ENCODE data around the gene ANKRD7.
"Not testable (repeated sequence)": the region's sequence is repeated elsewhere in the genome, so short reads cannot be mapped to it uniquely, and the experiment has no call there.

ANKRD7 gene

DNA sequence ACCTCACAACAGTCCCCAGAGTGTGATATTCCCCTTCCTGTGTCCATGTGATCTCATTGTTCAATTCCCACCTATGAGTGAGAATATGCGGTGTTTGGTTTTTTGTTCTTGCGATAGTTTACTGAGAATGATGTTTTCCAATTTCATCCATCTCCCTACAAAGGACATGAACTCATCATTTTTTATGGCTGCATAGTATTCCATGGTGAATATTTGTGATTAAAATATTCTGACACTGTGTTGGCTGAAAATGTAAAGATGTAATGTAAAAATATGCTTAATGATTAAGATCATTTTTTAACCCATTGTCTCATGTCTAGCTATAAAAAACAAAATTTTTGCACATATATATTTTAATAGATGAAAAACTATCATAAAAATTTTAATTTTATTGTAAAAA lies 15.8 kb downstream of the ANKRD7 start:
- DNase-seq: not testable (repeated sequence)

DNA sequence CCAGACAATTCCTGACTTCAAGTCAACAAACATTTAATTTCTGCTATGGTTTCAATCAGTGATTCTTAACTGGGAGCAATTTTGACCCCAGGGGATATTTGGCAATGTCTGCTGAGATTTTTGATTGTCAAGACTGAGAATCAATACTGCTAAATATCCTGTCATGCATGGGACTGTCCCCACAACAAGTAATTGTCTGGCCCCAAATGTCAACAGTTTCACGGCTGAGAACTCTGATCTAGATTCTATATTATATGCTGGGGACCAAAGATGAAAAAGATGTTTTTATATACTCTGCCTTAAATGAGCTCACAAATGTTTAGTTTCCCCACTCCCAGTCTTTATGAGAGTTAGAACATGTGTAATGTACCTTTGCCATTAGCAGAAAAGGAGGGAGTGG lies 19.2 kb downstream of the ANKRD7 start:
- DNase-seq: no peak

DNA sequence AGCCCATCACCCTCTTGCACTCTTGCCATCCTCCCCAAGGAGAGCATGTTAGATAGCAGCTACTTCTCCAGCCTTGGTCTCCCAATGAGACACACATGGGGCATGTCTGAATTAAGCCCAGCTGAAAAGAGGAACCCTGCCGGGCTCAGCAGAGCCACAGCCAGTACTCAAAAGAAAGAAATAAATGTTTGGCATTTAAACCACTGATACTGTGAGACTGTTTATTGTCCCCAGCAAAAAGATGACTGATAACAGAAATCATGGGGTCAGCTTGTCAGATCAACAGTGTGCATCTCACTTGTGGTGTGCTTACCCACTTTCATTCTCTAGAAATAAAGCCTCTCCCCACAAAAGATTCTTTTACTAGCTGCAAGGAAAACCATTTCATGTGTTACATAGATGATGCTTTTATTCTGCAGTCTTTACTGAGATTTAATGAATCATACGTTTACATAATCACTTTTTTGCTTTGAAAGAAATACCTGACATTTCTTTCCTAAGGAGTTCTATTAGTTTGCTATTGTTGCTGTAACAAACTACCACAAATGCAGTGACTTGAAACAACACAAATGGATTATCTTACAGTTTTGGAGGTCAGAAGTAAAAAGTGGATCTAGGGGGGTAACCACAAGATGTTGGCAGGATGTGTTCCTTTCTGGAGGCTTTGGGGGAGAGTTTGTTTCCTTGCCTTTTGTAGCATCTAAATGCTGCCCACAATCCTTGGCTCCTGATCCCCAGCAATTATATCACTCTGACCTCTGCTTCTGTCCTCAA lies 20.9 kb downstream of the ANKRD7 start:
- DNase-seq: no peak

DNA sequence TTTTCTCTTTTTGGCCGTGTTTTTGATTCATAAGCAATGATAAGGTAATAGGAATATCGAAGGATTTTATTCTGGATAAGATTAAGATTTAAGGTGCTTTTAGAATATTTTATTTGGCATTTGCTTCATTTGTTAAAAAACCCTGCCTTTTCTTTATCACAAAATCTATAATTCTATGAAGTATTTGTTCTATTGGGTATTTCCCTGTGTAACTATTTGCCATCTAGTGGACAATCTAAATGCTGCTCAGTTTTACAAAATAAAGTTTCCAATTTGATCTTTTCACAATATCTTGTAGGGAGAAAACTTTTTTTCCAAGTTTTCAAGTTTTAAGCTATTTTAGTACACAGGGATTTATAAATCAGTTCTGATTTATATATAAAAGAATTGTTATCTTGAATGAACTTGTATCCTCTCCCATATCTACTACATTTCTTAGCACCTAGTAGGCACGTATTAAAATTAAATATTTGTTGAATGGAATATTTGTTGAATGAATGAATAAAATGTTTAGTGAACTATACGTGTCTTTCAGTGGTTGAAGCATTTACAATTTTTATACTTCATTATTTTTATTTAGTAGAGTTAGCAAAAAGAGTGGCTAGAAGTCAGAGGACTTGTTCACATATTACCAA lies 26.5 kb downstream of the ANKRD7 start:
- DNase-seq: no peak

DNA sequence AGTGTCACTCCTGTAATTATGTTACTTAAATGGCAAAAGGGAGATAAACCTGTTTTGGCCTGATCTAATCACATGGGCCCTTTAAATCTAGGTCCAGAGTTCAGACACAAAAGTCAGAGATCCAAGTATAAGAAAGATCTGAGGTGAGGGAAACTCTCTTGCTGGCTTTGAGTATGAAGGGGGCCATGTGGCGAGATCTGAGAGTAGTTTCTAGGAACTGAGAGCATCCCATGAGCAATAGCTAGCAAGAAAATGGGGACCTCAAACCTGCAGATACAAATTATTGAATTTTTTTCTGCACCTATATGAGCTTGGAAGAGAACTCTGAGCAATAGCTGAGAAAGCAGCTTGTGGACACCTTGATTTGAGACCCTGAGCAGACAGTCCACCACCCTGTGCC lies 27.6 kb downstream of the ANKRD7 start:
- DNase-seq: no peak

DNA sequence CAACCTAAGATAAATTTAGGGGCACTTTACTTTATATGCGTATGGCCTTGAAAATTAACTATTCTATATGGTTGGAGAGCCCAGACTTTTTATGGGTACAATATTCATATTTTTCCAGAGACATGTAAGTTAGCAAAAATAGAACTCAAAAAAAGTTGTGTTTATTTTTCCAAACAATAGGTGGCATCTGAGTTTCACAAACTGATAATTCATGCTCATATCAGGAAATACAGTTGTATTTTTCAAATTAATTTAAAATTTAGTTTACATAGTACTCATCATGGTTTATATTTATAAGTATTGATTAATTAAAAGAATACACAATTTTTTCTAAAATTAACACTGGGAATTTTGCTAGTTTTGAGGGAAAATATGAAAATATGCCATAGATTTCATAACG lies 34.6 kb downstream of the ANKRD7 start:
- DNase-seq: no peak

DNA sequence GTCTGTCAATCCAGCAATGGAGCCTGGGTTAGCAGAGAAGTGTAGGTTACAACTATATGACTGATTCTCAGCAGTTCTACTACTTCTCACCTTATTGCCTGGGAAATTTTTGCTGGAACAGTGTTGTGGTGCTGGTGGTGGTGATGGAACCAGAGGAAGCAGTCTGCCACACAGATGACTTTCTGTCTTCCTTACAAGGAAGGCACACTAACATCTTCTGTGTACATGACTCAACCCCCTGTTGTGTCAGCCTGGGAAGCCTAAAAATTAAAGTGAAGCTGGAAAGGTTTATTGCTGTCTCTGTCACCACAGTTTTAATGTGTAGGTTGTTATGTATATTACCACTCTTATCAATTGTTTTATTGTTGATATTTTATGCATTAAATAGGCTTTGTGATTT lies 40.3 kb downstream of the ANKRD7 start:
- no peak for DNase-seq

DNA sequence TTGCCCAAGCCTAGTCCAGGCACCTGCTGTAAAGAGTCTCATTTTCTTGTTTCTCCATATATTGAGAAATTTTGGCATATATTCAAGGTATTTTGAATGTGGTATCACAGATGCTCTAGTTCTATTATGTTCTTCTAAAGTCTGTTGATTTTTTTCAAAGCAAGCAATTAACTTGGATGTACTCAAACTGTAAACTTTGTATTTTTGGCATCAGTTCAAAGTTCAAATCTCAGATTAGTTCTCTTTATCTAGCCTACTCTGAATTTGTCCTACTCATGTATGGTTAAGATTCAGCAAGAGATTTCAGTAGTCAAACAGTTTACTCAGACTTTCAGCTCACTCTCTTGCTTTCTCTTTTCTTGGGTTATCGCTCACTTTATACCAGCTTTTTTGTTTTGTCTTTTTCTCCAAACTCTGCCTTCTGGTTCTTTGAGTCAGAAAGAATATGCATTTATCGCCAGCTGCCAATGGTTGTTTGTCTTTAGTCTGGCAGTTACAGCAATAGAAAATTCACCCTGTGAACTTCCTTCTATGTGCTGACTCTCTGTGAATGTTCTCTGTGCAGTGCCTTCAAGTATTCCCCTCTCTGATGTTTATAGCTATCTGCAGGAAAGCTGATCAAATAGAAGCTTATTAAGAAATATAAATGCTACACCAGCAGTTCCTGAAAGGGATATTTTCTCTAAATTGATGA lies 56.0 kb downstream of the ANKRD7 start:
- DNase-seq: no peak

DNA sequence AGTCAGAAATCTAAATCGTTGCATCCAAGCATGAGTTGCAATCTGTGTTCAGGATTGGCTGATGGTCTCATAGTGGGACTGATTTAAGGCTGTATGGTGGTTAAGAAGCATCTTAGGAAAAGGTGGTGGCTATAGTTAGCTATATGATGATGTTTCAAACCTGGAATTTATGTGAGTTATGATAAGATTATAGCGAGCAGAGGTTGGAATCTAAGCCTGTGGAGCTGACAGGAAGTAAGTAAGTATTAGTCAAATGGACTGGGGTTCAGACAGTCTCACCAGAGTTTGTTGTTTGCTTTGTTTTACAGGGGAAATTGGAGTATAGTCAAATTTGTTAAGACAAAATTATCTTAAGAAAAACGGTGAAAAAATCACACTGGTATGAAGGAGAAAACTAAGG lies 56.7 kb downstream of the ANKRD7 start:
- DNase-seq: no peak

DNA sequence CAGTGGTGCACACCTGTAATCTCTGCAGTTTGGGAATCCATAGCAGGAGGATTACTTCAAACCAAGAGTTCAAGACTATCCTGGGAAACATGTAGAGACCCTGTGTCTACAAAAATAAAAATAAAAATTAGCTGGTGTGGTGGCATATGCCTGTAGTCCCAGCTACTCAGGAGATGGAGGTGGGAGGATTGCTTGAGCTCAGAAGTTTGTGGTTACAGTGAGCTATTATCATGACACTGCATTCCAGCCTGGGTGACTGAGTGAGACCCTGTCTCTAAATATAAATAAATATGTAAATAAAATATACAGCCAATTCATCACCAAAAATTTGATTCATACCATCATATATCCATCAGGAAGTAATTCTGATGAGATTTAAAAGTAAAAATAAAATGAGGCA lies 60.9 kb downstream of the ANKRD7 start:
- DNase-seq: no peak

DNA sequence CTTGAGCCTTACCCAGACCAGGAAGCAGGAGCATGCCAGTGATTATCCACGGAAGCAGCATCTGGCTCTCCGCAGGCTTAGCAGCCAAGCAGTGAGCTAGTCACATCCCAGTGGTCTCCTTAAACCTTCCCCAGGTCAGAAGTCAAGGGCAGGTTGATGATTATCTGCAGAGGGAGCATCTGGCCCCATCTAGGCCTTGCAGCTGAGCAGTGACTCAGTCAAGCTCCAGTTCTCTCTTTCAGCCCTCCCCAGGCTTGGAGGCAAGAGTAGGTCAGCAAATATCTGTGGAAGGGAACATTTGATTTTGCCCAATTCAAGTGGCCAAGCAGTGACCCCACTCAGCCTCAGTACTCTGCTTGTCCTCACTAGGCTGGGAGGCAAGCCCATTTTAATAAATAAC lies 61.6 kb downstream of the ANKRD7 start:
- DNase-seq: no peak

DNA sequence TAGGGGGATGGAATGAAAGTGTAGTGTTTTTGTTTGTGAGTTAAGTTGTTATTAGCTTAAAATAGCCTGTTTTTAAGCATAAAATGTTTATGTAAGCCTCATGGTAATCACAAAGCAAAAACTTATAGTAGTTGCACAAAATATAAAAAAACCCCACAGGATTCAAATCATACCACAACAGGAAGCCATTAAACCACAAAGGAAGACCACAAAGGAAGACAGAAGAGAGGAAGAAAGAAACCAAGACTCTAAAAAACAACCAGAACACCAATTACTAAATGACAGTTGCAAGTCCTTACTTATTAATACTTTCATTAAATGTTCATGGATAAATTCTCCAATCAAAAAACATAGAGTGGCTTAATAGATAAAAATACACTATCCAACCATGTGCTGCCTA lies 63.6 kb downstream of the ANKRD7 start:
- DNase-seq: no peak

DNA sequence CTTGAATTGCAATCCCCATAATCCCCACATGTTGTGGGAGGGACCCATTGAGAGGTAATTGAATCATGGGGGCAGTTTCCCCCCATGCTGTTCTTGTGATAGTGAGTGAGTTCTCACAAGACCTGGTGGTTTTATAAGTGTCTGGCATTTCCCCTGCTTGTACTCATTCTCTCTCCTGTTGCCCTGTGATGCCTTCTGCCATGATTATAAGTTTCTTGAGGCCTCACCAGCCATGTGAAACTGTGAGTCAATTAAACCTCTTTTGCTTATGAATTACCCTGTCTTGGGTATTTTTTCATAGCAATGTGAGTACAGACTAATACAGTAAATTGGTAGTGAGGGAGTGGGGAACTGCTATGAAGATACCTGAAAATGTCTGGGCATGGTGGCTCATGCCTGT lies 65.0 kb downstream of the ANKRD7 start:
- DNase-seq: no peak
